Measurements from ENCODE around the gene ATOSB.

ATOSB gene

DNA sequence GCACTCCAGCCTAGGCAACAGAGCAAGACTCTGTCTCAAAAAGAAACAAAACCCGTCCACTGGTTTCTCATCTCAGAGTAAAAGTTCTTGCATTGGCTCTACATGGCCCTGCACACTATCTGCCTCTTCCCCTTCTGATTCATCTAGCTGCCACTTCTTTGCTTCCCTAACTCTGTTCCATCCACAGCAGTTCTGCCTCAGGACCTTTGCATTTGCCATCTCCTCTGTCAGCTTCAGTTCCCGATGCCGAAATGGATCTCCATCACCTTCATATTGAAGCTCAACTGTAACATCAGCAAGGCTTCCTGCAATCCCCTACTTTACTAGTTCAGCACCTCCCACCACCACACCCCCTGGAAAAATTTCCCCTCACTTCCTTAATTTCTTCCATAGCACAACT, 18.1 kb downstream of the ATOSB start:
- H3K36me3 ChIP-seq (ENCODE audit: insufficient read depth, low read length): peaks cover 37% of the 10 kb centered on the region
- no peaks in the 10 kb centered on the region for H3F3A ChIP-seq (ENCODE audit: insufficient read depth, low read length)
- peaks cover 29% of the 10 kb centered on the region for H3K4me1 ChIP-seq (ENCODE audit: insufficient read depth, low read length, severe bottlenecking)
- H3K9me2 ChIP-seq (ENCODE audit: low read depth, low read length): no peaks in the 10 kb centered on the region
- H4K20me1 ChIP-seq (ENCODE audit: insufficient read depth, low read length): no peaks in the 10 kb centered on the region
- no peaks in the 10 kb centered on the region for H3K27me3 ChIP-seq (ENCODE audit: insufficient read depth, low read length)
- peaks cover 6% of the 10 kb centered on the region for H3K79me2 ChIP-seq (ENCODE audit: insufficient read depth, low read length)
- no peak overlapping the region for H3K4me3 ChIP-seq (ENCODE audit: low read depth, low read length, poor library complexity, severe bottlenecking)
- TF ChIP-seq, protein P1, sequence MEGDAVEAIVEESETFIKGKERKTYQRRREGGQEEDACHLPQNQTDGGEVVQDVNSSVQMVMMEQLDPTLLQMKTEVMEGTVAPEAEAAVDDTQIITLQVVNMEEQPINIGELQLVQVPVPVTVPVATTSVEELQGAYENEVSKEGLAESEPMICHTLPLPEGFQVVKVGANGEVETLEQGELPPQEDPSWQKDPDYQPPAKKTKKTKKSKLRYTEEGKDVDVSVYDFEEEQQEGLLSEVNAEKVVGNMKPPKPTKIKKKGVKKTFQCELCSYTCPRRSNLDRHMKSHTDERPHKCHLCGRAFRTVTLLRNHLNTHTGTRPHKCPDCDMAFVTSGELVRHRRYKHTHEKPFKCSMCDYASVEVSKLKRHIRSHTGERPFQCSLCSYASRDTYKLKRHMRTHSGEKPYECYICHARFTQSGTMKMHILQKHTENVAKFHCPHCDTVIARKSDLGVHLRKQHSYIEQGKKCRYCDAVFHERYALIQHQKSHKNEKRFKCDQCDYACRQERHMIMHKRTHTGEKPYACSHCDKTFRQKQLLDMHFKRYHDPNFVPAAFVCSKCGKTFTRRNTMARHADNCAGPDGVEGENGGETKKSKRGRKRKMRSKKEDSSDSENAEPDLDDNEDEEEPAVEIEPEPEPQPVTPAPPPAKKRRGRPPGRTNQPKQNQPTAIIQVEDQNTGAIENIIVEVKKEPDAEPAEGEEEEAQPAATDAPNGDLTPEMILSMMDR (IDR thresholded peaks at IDR 0.05; ENCODE audit: low read length): no peak
- TF ChIP-seq EZH2 (IDR thresholded peaks at IDR 0.05; ENCODE audit: borderline replicate concordance, low read length): no peak
- no peaks in the 10 kb centered on the region for H3K9me3 ChIP-seq (ENCODE audit: low read length)
- no peak overlapping the region for H3K4me2 ChIP-seq (ENCODE audit: low read length)
- no peak overlapping the region for H2AFZ ChIP-seq (ENCODE audit: low read length)
- H3K27ac ChIP-seq (ENCODE audit: low read depth, low read length, poor library complexity, severe bottlenecking): no peak overlapping the region
- no peak overlapping the region for H3K9ac ChIP-seq (ENCODE audit: low read length)

DNA sequence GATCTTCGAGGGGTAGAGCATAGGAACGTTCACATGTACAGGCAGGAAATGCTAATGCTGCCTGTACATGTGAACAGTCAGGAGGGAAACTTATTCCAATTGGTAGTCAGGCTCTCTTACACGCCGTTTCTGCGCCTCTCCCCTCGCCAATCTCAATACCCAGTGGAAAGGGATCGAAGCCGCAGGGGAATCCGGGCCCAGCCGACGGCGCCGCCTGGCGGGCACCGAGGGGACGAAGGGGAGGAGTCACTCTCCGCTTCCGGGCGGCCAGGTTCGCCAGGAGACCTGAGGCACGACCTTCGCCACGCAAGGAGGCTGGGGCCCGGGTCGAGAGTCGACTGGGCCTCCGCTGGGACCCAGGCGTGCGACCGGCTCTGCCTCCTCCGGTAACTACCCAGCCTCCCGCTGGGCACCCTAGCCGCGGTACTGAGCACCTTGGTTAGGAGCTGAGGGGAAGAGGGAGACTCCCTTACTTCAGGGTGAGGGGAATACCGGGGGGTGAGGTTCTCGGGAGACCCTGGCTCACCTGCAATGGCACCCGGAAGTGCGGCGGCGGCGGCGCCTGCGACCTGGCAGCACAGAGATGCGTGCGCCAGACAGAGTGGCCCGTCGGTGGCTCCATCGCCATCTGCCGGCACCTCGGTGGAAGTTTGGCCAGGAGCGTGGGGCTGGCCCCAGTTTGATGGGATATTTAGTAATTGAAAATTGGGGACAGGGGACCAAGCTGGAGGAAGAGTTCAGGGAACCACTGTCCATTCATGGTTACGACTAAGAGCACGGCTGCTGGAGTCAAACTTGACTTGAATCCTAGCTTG, 19.4 kb downstream of the ATOSB start, which contains the start of gene PIGO:
PIGO (minus strand) TSS at position 557 of the 815 bp plus-strand sequence. CDS start 1,026 bp downstream, outside the sequence.
- TF ChIP-seq, protein P1 (IDR thresholded peaks at IDR 0.05; ENCODE audit: low read length): peak; percentile 65
- no peak for TF ChIP-seq EZH2 (IDR thresholded peaks at IDR 0.05; ENCODE audit: borderline replicate concordance, low read length)
- peaks cover 17% of the 10 kb centered on the region for H3K4me1 ChIP-seq (ENCODE audit: insufficient read depth, low read length, severe bottlenecking)
- no peaks in the 10 kb centered on the region for H3K9me3 ChIP-seq (ENCODE audit: low read length)
- no peaks in the 10 kb centered on the region for H3K79me2 ChIP-seq (ENCODE audit: insufficient read depth, low read length)
- H3F3A ChIP-seq (ENCODE audit: insufficient read depth, low read length): no peaks in the 10 kb centered on the region
- no peaks in the 10 kb centered on the region for H3K27me3 ChIP-seq (ENCODE audit: insufficient read depth, low read length)
- H3K4me3 ChIP-seq (ENCODE audit: low read depth, low read length, poor library complexity, severe bottlenecking): peak within 1 kb of the TSS; percentile 69
- H3K9me2 ChIP-seq (ENCODE audit: low read depth, low read length): no peaks in the 10 kb centered on the region
- peaks cover 42% of the 10 kb centered on the region for H3K36me3 ChIP-seq (ENCODE audit: insufficient read depth, low read length)
- peak within 1 kb of the TSS; percentile 80 for H3K9ac ChIP-seq (ENCODE audit: low read length)
- no peak within 1 kb of the TSS for H2AFZ ChIP-seq (ENCODE audit: low read length)
- no peaks in the 10 kb centered on the region for H4K20me1 ChIP-seq (ENCODE audit: insufficient read depth, low read length)
- H3K4me2 ChIP-seq (ENCODE audit: low read length): peak within 1 kb of the TSS; percentile 84
- H3K27ac ChIP-seq (ENCODE audit: low read depth, low read length, poor library complexity, severe bottlenecking): peak within 1 kb of the TSS; percentile 80

DNA sequence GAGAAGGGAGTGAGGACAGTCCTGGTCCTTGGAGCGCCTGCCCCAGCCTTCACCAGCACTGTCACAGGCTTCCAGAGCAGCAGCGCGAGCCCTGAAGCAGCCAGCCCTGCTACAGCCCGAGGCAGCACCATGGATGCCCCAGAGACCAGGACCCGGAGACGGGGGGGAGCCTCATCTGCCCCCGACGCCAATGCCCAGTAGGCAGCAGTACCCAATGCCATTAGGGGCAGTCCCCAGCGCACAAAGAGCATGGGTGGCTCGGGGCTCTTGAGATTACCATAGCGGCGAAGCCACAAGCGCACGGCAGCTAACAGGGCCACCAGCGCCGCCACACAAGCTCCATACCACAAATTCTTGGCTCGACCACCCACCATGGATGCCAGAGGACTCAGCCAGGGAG, 24.1 kb downstream of the ATOSB start:
- H3F3A ChIP-seq (ENCODE audit: insufficient read depth, low read length): no peaks in the 10 kb centered on the region
- no peaks in the 10 kb centered on the region for H3K9me3 ChIP-seq (ENCODE audit: low read length)
- peaks cover 54% of the 10 kb centered on the region for H3K36me3 ChIP-seq (ENCODE audit: insufficient read depth, low read length)
- H3K4me3 ChIP-seq (ENCODE audit: low read depth, low read length, poor library complexity, severe bottlenecking): no peak overlapping the region
- H3K27ac ChIP-seq (ENCODE audit: low read depth, low read length, poor library complexity, severe bottlenecking): no peak overlapping the region
- no peak overlapping the region for H3K4me2 ChIP-seq (ENCODE audit: low read length)
- TF ChIP-seq, protein P1 (IDR thresholded peaks at IDR 0.05; ENCODE audit: low read length): no peak
- no peak for TF ChIP-seq EZH2 (IDR thresholded peaks at IDR 0.05; ENCODE audit: borderline replicate concordance, low read length)
- H3K9me2 ChIP-seq (ENCODE audit: low read depth, low read length): no peaks in the 10 kb centered on the region
- H3K4me1 ChIP-seq (ENCODE audit: insufficient read depth, low read length, severe bottlenecking): peaks cover 12% of the 10 kb centered on the region
- H2AFZ ChIP-seq (ENCODE audit: low read length): no peak overlapping the region
- H3K9ac ChIP-seq (ENCODE audit: low read length): no peak overlapping the region
- H3K79me2 ChIP-seq (ENCODE audit: insufficient read depth, low read length): no peaks in the 10 kb centered on the region
- no peaks in the 10 kb centered on the region for H3K27me3 ChIP-seq (ENCODE audit: insufficient read depth, low read length)
- H4K20me1 ChIP-seq (ENCODE audit: insufficient read depth, low read length): no peaks in the 10 kb centered on the region

Data from OCI-LY1 (cell line).